Adipose tissue (tissue), 3 donors: ENCODE results near the gene AOAH. TPM values are rescaled to one million over a fixed set of nuclear protein-coding genes. Genes with fewer than 3 reads are reported as not detected.

Experiments
- H3K27ac ChIP-seq: one replicate; pipeline ENCODE4 v1.5.1; 2013; ENCODE audit warnings: low read depth, low read length
- WGBS, 3 donors: extraction: QIAGEN DNeasy Blood & Tissue Kit; methylation state at CpG; one replicate each; pipeline ENCODE4 v1.1.7; 2013; 5-methylcytosine and 5-hydroxymethylcytosine counted together
- polyA plus RNA-seq, 3 donors: library from polyadenylated mRNA; stranded (reverse); fragments of 200-250 nt; gene quantifications; one replicate each; pipeline ENCODE4 v1.2.3, GENCODE V29; 2013
- donor health status: healthy with polysubstance abuse.
- donor health status: Bipolar disorder and iron deficiency.
- donor health status: healthy.

AOAH gene
- polyA plus RNA-seq, 3 donors = 1.3 to 12.6 (median 5.2) TPM

- WGBS, 3 donors = 68 to 81% (median 80%) methylated on average over 6 of the region's 6 CpGs
- H3K27ac ChIP-seq = no peak overlapping the region
Measured at GRCh38 chr7:36600314-36600682, 124.0 kb downstream of the AOAH start.

- 84 to 90% (median 86%) methylated on average over 10 of the region's 10 CpGs for WGBS, 3 donors
- no peak overlapping the region for H3K27ac ChIP-seq
Measured at GRCh38 chr7:36599645-36600313, 124.5 kb downstream of the AOAH start.

GRCh38 chr7:36598054-36598674 is 126.1 kb downstream of the AOAH start:
- no peak overlapping the region for H3K27ac ChIP-seq
- 86 to 92% (median 87%) methylated on average over 3 of the region's 3 CpGs for WGBS, 3 donors

GRCh38 chr7:36597090-36597773 is 127.1 kb downstream of the AOAH start:
- no peak overlapping the region for H3K27ac ChIP-seq
- 62 to 75% (median 66%) methylated on average over 7 of the region's 7 CpGs for WGBS, 3 donors

GRCh38 chr7:36594445-36594844 is 129.8 kb downstream of the AOAH start:
- no peak overlapping the region for H3K27ac ChIP-seq
- 81 to 94% (median 86%) methylated on average over 2 of the region's 2 CpGs for WGBS, 3 donors

GRCh38 chr7:36591636-36592035 is 132.7 kb downstream of the AOAH start:
- no peak overlapping the region for H3K27ac ChIP-seq
- WGBS, 3 donors = 84 to 90% (median 84%) methylated on average over 3 of the region's 3 CpGs

GRCh38 chr7:36589391-36589790 is 134.9 kb downstream of the AOAH start:
- 89 to 94% (median 92%) methylated on average over 3 of the region's 3 CpGs for WGBS, 3 donors
- H3K27ac ChIP-seq = no peak overlapping the region

- 59 to 74% (median 69%) methylated on average over 1 of the region's 1 CpG for WGBS, 3 donors
- H3K27ac ChIP-seq = no peak overlapping the region
Measured at GRCh38 chr7:36583318-36583717, 141.0 kb downstream of the AOAH start.

- WGBS, 3 donors = 87 to 91% (median 90%) methylated on average over 5 of the region's 5 CpGs
- H3K27ac ChIP-seq = no peak overlapping the region
Measured at GRCh38 chr7:36575832-36576231, 148.5 kb downstream of the AOAH start.

GRCh38 chr7:36573066-36573465 is 151.2 kb downstream of the AOAH start:
- no peak overlapping the region for H3K27ac ChIP-seq
- 77 to 83% (median 77%) methylated on average over 3 of the region's 3 CpGs for WGBS, 3 donors

- 0% methylated on average over 1 of the region's 1 CpG for WGBS, 3 donors
- no peak overlapping the region for H3K27ac ChIP-seq
Measured at GRCh38 chr7:36571190-36571560, 153.1 kb downstream of the AOAH start.

- WGBS, 3 donors = 60 to 86% (median 62%) methylated on average over 11 of the region's 11 CpGs
- H3K27ac ChIP-seq = no peak overlapping the region
Measured at GRCh38 chr7:36570528-36571189, 153.6 kb downstream of the AOAH start.

- H3K27ac ChIP-seq = no peak overlapping the region
- 20 to 59% (median 26%) methylated on average over 1 of the region's 1 CpG for WGBS, 3 donors
Measured at GRCh38 chr7:36568452-36568849, 155.8 kb downstream of the AOAH start.

GRCh38 chr7:36567699-36568451 is 156.4 kb downstream of the AOAH start:
- WGBS, 3 donors = 82 to 92% (median 87%) methylated on average over 7 of the region's 7 CpGs
- H3K27ac ChIP-seq = no peak overlapping the region

GRCh38 chr7:36565792-36566356 is 158.4 kb downstream of the AOAH start:
- WGBS, 3 donors = 45 to 57% (median 53%) methylated on average over 5 of the region's 5 CpGs
- no peak overlapping the region for H3K27ac ChIP-seq

- WGBS, 3 donors = 88 to 93% (median 92%) methylated on average over 2 of the region's 2 CpGs
- H3K27ac ChIP-seq = no peak overlapping the region
Measured at GRCh38 chr7:36564489-36564888, 159.8 kb downstream of the AOAH start.

GRCh38 chr7:36563706-36564327 is 160.5 kb downstream of the AOAH start:
- no peak overlapping the region for H3K27ac ChIP-seq
- WGBS, 3 donors = 25 to 52% (median 26%) methylated on average over 1 of the region's 1 CpG

GRCh38 chr7:36562121-36562520 is 162.2 kb downstream of the AOAH start:
- H3K27ac ChIP-seq = no peak overlapping the region
- WGBS, 3 donors = 64 to 73% (median 68%) methylated on average over 2 of the region's 2 CpGs
